Stimulated activated CD8-positive, alpha-beta memory T cell treated with anti-CD3 and anti-CD28 coated beads, Interleukin-7, amount 100 ng/mL, for 24 hours (primary cell): Measurements from ENCODE around the gene AK5.
"Not testable (repeated sequence)": the region's sequence is repeated elsewhere in the genome, so short reads cannot be mapped to it uniquely, and the experiment has no call there.

Experiments used
- DNase-seq: peaks from one replicate; pipeline ENCODE4 v3.0.0-alpha.2; 2020; ENCODE audit warnings: low read depth

The AK5 gene

DNA sequence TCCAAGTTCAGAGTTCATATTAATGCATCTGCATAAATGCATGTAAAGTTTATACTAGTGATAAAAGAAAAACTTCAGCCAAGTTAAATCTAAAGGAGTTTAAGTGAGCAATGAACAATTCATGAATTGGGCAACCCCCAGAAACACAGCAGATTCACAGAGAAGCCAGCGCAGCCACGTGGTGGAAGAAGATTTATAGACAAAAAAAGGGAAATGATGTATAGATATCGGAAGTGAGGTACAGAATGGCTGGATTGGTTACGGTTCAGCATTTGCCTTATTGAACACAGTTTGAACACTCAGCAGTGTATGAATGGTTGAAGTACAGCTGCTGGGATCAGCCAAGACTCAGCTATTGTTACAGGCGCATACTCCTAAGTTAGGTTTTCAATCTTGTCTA lies 5.7 kb downstream of the AK5 start:
- DNase-seq, result no peak

DNA sequence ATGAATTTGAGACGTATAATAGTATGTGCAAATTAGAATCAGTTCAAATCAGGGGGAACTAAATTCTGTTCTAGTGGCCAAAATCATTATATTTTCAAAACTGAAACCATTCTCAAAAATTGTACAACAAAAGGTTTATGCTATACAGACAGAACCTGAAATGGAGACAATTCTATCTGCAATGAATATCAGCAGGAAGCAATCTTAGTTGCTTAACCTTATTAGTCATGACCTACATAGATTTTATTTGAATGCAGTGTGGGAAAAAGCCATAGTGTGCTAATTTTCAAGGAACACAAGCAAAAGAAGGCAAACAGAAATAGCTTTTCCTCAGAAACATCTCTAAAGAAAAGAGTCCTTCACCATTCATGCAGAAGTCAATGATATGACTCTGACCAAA lies 6.5 kb downstream of the AK5 start:
- DNase-seq, result no peak

DNA sequence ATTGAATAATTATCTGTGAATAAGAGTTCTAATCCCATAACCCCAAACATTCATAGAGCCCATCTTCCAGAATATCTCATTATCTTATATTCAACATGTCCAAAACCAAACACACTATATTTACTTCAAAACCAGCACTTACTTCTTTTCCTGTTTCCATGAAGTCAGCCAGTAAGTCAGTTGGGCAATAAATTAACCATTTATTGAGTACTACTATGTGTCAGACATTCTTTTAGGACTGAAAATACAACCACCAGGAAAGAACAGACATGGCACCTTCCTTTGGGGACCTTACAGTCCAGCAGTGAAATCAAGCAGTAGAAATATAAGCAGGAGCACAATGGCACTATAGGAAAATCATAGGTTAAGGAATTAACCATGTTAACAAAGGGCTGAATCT lies 8.8 kb downstream of the AK5 start:
- DNase-seq, result no peak

DNA sequence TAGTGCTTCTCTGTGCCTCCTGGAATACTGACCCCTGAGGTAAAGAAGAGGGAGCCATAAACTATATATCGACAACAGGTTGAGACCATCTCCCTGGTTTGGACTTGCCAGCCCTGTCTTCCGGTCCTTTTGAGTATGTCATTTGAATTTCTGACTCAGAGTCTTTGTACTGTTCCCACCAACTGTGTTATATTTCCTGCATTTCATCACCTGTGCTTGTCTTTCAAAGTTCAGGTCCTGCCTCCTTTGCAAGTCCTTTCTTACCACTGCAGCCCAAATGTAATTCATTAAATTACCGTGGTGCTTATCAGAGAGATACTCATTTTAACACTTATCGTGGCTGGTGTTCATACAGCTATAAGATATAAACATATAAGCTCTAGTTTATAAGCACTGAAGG lies 10.7 kb downstream of the AK5 start:
- no peak for DNase-seq

DNA sequence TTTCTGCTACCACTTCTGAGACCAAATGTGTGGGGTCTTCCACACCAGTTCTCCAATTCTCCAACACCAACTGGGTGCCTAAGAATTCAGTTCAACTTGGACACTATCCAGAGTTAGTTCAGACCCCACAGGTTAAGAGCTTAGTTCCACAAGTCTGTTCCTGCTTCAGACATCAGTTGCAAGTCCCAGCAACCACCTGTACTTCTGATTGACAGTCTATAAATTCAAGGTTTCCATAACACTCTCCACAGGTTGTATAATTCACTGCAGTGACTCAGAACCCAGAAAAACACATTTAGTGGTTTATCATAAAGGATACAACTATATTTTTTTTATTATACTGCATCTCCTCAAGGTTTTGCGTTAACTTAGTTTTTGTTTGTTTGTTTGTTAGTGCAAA lies 18.7 kb downstream of the AK5 start:
- DNase-seq, result no peak

DNA sequence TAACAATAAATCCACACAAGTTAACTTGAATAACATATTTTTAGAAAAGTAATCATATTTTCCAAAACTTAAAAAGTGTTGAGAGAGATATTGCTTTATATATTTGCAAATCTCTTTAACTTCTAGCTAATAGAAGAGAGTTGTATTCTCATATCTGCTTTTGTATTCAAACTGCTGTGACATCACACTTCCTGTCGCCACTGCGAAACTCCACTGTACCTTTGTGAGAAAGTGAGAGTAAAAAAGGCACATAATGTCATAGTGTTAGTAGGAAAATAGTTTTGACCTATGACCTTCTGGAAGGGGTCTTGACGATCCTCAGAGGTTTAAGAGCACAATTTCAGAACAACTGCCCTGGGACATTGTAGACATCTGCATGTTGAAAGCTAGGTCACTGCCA lies 21.6 kb downstream of the AK5 start:
- DNase-seq, result no peak

DNA sequence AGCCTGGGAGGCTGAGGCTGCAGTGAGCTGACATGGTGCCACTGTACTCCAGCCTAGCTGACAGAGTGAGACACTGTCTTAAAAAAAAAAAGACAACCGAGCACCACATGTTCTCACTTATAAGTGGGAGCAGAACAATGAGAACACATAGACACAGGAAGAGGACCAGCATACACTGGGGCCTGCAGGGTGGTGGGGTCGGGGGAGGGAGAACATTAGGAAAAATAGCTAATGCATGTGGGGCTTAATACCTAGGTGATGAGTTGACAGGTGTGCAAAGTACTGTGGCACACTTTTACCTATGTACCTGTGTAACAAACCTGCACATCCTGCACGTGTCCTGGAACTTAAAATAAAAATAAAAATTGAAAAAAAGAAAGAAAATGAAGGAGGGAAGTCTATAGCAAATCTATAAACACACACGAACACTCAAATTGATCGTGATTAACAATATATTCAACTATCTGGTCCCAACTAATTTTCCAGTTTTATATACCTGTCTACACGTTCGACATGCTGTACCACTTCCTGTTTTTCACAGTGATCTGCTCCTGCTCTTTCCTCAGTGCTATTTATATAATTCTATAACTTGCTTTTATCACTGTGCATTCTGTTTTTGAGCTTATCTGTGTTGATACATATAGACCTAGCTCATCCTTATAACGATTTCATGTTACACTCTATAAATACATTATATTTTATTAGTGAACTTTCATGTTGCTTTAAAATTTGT lies 27.2 kb downstream of the AK5 start:
- DNase-seq, result no peak

DNA sequence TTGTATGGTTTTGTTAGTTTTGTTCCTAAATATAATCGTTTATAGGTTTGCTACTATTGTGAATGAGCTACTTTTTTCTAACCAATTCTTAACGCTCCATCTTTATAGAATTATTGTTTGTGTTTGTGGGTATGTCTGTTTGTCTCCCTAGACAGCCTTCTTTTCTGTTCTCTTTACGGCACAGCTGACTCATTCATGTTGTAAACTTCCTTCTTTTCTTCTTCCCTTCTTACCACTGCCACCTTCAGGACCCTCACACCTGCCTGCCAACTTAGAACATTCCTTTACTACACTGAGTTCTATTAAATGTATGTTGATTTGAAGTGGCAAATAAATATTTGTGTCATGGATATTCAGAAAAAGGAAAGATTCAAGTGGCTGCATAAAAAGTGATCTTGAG lies 29.1 kb downstream of the AK5 start:
- DNase-seq, result no peak

DNA sequence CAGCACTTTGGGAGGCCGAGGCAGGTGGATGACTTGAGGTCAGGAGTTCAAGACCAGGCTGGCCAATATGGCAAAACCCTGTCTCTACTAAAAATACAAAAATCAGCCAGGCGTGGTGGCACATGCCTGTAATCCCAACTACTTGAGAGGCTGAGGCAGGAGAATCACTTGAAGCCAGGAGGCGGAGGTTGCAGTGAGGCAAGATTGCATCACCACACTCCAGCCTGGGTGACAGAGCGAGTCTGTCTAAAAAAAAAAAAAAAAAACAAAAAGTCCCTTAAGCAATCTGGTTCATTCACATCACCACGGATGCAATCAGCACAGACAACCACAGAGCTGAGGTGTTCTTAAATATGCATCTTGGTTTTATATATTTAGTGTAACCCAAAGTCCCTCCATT lies 30.5 kb downstream of the AK5 start:
- DNase-seq, result not testable (repeated sequence)

DNA sequence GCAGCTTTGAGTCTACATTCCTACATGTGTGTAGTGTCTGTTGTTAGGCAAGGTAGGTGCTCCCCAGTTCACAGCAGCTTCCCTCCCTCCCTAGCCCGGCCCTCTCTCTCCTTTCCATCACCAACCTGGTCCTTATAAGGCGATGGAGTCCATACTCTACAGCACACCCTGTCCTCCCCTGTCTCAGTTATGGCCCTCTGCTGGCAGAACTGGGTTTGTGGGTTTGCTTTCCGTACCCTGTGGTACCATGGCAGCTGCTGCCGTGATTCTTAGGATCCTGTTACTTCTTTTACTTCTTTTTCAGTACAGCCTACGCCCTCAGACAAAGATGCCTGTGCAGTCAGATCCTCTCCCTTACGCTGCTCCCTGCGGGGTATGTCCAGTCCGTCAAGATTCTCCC lies 31.7 kb downstream of the AK5 start:
- DNase-seq, result no peak

DNA sequence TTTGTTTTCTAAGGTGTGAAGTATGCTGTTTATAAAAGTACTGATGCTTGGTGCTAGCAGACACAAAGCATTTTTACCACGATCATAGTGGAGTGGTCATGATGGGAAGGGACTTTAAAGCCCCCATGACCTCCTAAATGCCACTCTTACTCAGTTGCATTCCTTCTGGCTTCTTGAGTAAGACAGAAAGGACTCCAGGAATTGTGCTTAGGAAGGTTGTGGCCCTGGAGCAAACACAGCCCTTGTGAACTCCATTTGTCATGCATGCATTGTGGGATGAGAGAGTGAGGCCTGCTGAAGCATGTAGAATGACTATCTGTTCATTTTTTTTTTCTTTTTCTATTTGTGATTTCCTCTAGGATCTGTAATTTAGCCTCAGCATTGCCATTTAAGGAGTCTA lies 34.2 kb downstream of the AK5 start:
- DNase-seq, result no peak

DNA sequence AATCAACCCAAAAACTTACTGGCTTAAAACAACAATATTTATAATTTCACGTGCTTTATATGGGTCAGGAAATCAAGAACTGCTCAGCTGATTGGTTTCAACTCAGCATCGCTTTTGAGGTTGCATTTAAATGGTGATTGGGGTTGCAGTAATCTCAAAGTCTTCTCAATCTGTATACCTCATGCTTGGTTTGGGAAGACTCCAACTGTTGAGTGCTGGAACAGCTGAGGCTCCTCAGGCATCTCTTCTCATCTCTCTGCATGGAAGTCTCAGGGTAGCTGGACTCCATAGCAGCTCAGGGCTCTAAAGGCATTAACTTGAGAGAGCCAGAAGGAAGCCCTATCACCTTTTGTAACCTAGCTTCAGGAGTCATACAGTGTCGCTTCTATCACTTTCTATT lies 35.1 kb downstream of the AK5 start:
- DNase-seq, result no peak

DNA sequence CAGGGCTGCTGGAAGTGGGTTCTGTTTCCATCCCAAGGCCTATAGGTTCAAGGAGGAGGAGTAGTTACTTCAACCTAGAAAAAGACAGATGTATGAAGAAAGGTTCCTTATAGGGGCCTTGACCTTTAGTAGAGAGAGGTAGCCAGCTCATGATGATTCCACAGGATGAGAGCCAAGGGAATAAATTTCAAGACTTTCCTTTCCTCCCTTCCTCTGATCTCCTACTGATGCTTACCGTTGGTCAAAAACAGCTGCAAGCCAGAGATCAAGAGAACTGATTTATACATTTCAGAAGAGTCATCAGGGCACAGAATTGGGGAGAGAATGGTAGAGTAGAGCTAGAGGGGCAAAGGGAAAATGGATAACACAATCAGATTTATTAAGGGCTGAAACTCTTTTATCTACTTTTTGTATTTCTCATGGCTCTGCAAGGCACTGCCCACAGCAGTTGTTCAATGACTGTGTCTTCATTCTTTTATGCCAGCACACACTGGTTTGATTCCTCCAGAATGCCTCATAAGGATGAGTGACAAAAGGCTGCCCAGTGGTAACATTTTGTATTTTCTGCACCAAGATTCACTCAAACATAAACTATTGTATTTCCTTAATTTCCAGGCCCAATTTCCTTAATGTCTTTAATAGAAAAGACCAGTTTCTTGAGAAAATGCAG lies 37.4 kb downstream of the AK5 start:
- no peak for DNase-seq

DNA sequence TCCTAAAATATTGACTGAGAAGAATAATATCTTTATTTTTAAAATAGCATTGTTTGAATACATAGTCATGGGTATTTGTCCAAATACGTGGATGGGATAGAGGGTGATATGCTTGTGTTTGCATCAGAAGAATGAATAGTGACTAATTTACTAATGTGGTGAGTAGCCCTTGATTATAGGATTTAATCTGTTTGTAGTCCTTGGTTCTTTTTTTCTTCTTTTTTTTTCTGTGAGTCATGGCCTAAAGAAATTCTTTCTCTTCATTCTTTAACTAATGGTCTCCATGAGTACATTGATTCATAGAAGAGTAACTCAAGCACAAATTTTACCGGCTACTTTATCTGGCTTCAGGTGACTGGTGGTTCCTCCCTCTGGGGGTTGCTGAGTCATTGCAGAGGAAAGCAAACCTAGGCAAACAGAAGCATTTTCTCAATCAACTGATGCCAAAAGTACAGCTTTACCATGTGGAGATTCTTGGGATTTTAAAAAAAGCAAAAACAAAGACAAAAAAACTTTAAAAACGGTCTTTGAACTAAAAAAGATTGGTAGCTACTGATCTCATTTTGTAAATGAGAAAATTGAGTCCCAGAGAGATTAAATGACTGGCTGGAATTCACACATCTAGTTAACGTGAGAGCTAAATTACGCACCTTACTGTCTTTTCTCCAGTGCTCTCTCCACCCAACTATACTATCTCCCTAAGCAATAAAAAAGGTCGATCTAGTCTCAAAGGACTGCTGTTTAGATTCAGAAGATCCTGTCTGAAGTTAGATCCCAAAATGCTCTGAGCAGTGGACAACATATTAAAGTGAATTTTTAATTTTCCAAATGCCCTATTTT lies 40.5 kb downstream of the AK5 start:
- no peak for DNase-seq

DNA sequence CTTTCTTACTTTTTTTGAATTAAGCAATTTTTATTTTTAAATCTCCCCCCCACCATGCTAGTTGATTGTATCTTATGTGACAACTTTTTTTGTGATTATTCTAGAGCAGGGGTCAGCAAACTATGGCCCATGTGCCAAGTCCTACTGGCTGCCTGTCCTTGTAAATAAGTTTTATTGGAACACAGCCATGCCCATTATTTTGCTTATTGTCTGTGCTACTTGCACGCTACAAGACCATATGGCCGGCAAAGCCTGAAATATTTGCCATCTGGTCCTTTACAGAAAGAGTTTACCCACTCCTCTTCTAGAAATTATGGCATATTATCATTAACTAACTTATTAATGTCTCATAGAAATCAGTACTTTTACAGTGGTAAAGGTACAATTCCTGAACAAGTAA lies 51.7 kb downstream of the AK5 start:
- no peak for DNase-seq

DNA sequence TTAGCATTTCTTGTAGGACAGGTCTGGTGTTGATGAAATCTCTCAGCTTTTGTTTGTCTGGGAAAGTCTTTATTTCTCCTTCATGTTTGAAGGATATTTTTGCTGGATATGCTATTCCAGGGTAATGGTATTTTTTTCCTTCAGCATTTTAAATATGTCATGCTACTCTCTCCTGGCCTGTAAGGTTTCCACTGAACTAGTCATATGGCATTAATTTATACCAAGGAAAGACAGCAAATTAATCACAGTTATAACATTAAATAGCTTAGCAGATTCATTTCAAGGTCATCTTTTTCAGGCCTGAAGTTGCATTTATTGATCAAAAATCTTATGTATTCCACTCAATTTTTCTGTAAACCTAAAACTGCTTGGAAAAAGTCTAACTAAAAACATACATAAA lies 54.9 kb downstream of the AK5 start:
- no peak for DNase-seq

DNA sequence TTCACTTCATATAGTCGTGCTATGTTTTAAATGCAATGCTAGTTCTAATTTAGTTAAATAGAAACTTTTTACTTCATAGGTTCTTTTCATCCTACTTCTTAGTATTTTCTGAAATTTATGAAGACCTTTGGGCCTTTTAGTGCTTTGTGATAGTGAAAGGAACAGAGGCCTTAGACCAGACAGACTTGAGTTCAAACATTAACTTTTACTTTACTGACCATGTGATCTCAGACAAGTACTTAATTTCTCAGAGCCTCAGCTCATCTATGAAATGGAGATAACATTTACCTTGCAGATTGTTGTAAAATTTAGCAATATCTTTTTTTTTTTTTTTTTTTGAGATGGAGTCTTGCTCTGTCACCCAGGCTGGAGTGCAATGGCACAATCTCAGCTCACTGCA lies 57.5 kb downstream of the AK5 start:
- no peak for DNase-seq

DNA sequence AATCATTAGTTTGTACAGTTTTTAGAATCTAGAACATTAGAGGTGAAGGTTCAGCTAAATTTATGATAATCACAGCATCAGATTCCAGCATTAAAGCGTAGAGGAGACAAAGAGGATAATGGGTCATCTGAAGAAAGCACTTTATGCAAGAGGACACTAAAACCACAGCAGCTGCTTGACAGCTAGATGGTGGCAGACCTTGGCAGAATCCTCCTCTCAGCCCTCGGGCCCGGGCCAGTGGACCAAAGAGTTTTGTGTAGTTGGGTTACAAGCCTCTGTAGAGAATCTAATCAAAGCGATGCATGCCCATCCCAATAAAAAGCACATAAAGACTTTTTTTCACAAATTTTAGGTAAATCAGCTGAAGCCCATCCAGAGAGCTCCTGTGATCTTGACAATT lies 59.4 kb downstream of the AK5 start:
- DNase-seq, result no peak

DNA sequence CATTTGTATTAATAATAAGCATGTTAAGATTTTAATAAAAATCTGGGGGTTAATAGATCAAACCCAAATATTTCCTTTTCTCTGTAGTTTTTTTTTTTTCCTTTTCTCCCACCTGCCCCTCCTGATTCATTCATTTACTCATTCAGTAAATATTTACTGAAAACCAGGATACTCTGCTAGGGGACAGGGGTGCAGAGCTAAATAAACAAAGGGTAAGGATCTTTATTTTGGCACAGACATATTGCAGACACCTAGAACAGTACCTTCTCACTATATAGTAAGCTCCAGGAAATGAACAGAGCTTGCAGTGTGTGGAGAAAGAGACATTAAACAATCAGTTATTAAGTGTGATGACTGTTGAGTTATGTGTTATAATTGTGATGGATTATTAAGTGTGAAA lies 60.9 kb downstream of the AK5 start:
- DNase-seq, result no peak

DNA sequence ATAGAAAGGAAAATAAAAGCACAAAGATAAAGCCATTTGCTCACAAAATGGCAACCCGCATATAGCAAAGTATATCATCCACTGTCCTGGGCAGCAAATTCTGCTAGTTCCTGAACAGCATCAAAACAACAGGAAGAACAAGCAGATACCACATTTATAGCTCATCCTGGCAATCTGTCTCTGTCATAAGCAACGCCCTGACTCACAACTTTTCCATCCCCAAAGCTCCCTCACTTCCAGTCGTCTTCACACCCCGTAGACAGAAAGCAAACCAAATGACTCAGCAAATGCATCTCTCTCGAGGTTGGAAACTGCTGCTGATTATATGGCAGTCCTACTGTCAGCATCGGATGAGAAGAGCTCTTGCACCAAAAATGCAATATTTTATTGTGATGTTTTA lies 65.8 kb downstream of the AK5 start:
- DNase-seq, result no peak

DNA sequence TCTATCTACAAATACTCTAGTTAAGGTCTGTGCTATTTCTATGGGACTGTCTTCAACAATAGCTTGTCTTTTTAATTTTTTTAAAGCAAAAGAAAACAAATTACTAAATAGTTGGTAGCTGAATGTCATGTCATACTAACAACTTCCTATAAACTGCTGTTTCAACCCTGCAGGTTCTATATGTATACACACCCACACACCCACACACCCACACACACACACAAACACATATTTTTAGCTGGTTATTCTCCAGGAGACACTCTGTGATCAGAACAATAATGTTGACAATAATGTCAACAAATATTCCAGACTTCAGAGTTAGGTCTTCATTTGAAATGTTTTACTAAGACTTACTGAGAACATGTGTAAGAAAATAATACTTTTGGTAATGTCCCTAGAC lies 66.7 kb downstream of the AK5 start:
- DNase-seq, result no peak

DNA sequence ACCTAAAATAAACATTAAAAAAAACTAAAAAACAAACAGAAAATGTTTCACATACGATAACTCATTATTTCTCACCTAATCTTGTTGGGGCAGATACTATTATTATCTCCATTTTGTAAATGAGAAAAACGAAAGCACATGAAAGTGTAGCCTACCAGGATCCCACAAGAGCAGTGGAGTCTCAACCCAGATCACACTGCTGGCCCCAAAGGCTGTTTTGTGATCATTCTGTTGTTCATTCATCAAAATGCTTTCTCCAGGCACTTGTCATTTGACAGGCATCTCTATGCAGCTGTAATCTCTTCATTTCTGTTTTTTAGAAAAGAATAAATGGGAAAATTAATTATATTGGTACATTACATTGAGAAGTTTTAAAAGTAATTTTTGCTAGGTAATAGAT lies 67.5 kb downstream of the AK5 start:
- no peak for DNase-seq

DNA sequence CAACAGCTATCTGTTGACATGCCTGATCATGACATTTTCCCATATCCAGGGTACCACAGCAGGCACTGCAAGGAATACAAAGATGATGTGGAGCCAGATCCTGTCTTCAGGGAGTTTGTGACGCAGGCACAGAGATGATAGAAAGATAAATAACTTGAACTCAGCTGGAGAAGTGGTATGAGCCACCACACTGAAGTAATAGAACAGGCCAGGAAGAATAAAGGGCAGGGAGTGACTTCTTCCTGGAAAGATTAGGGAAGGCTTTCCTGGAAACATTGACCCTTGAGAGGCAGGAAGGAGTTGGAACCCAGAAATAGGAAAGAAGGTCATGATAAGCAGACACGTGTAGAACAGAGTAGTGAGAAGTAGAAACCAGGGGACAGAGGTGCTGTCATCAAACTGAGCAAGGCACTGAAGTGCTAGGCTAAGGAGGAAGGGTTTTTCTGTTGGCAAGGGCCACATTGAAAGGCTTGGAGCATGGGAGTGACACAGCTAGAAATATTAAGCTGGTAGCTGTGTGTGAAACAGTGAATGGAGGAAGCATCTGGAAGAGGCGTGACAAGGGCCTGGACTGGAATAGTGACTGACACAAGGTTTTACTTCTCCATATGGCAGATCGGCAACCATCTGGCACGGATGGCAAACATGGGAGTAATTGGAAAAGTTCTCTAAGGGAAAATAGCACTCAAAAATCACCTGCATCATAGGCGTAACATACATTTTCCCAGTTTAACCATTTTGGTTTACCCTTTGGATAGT lies 68.4 kb downstream of the AK5 start:
- no peak for DNase-seq
